HCT116 (cell line): ENCODE measurements around the gene FMO5. TPM values are rescaled to one million over a fixed set of nuclear protein-coding genes. Genes with fewer than 3 reads are reported as not detected.

Source experiments
- ATAC-seq: fragments of 200-7000 bp; cut with Tn5 transposase; 2 replicates; pipeline ENCODE4 v1.9.1; 2020; ENCODE audit warnings: mild to moderate bottlenecking, moderate library complexity
- BruUV-seq: library from RNA; stranded (reverse); fragments of 400-500 nt; replicated peaks from 2 replicates; lab custom pipeline; 2021; lab: Mats Ljungman, UMichigan
- CTCF ChIA-PET: fragments of 300-600 bp; sonication (Branson Sonifier 250); formaldehyde crosslinking; loops from one replicate; lab custom pipeline; 2021; ENCODE audit warnings: antibody characterized with exemption; lab: Charles Lee
- POLR2A ChIA-PET: fragments of 300-600, 350-600 bp; sonication (Branson Sonifier 250); formaldehyde crosslinking; loops from one replicate; lab custom pipeline; 2021; ENCODE audit warnings: antibody characterized with exemption; lab: Charles Lee
- RAD21 ChIA-PET, 2 experiments: fragments of 300-600 bp; sonication (Branson Sonifier 250); formaldehyde crosslinking; loops; one replicate each; lab custom pipeline; 2023; ENCODE audit warnings: low total read pairs in 2 of 2; ENCODE audit not compliant: uncharacterized antibody in 2 of 2, unreplicated experiment in 2 of 2, low non-redundant PET in 1 of 2; lab: Charles Lee
- DNase-seq: peaks from one replicate; pipeline ENCODE4 v3.0.0-alpha.2; 2010; ENCODE audit warnings: low read depth, low spot score
- H2AFZ ChIP-seq: fragments of 200-600 bp; shearing (Covaris generic), sonication (generic); 2 replicates; pipeline ENCODE4 v1.6.1; 2017; ENCODE audit warnings: low read depth, mixed run types, mixed read lengths, antibody characterized with exemption, low read length; ENCODE audit not compliant: poor library complexity, severe bottlenecking
- H3K27ac ChIP-seq: 2 replicates; pipeline ENCODE4 v1.5.1; 2012; ENCODE audit warnings: low read depth, low read length
- H3K27me3 ChIP-seq: fragments of 200-600 bp; sonication (generic); 2 replicates; pipeline ENCODE4 v1.6.1; 2016; ENCODE audit warnings: mixed run types, low read length, mixed read lengths; ENCODE audit not compliant: insufficient read depth
- H3K36me3 ChIP-seq, 2 experiments: fragments of 200-500 bp in 1 of 2; fragments of 200-600 bp in 1 of 2; sonication (Bioruptor generic) in 1 of 2; sonication (generic) in 1 of 2; 2 replicates each; pipeline versions ENCODE4 v1.5.1 to v1.6.1; 2014 to 2016; ENCODE audit warnings: low read length in 2 of 2, inconsistent platforms in 1 of 2, mixed read lengths in 1 of 2, mixed run types in 1 of 2; ENCODE audit not compliant: insufficient read depth in 2 of 2, control insufficient read depth in 1 of 2
- H3K4me1 ChIP-seq, 2 experiments: fragments of 200-600 bp in 1 of 2; sonication (generic) in 1 of 2; 2 replicates each; pipeline versions ENCODE4 v1.5.1 to v1.6.1; 2012 to 2017; ENCODE audit warnings: low read length in 2 of 2, inconsistent platforms in 1 of 2, mild to moderate bottlenecking in 1 of 2, mixed read lengths in 1 of 2, mixed run types in 1 of 2, moderate library complexity in 1 of 2; ENCODE audit not compliant: insufficient read depth in 2 of 2, control insufficient read depth in 1 of 2
- H3K4me2 ChIP-seq: fragments of 200-600 bp; sonication (generic); 2 replicates; pipeline ENCODE4 v1.6.1; 2017; ENCODE audit warnings: mixed run types, low read length, mixed read lengths
- H3K4me3 ChIP-seq, 2 experiments: fragments of 200-600 bp in 1 of 2; sonication (generic) in 1 of 2; replicated peaks in 1 of 2; 2 replicates each; pipeline ENCODE4 v1.5.1; 2011 to 2016; ENCODE audit warnings: low read length in 2 of 2, control low read depth in 1 of 2, low read depth in 1 of 2, mild to moderate bottlenecking in 1 of 2, mixed read lengths in 1 of 2, mixed run types in 1 of 2
- H3K79me2 ChIP-seq: fragments of 200-600 bp; sonication (generic); 2 replicates; pipeline ENCODE4 v1.6.1; 2017; ENCODE audit warnings: mild to moderate bottlenecking, mixed run types, low read length, moderate library complexity, mixed read lengths; ENCODE audit not compliant: insufficient read depth
- H3K9ac ChIP-seq: fragments of 200-600 bp; sonication (generic); 2 replicates; pipeline ENCODE4 v1.6.1; 2016; ENCODE audit warnings: low read length, mixed read lengths
- H3K9me2 ChIP-seq: fragments of 200-600 bp; sonication (generic), shearing (Covaris generic); 2 replicates; pipeline ENCODE4 v1.6.1; 2017; ENCODE audit warnings: mixed run types, mild to moderate bottlenecking, moderate library complexity; ENCODE audit not compliant: insufficient read depth
- H3K9me3 ChIP-seq, 2 experiments: fragments of 200-500 bp in 1 of 2; fragments of 200-600 bp in 1 of 2; sonication (Bioruptor generic) in 1 of 2; sonication (generic) in 1 of 2; 2 replicates each; pipeline ENCODE4 v1.6.1; 2014 to 2017; ENCODE audit warnings: low read length in 2 of 2, mixed read lengths in 2 of 2, inconsistent platforms in 1 of 2, low read depth in 1 of 2, mild to moderate bottlenecking in 1 of 2, mixed run types in 1 of 2, moderate library complexity in 1 of 2; ENCODE audit not compliant: control insufficient read depth in 1 of 2, insufficient read depth in 1 of 2
- H4K20me1 ChIP-seq: fragments of 200-600 bp; sonication (generic), shearing (Covaris generic); 2 replicates; pipeline ENCODE4 v1.6.1; 2017; ENCODE audit warnings: mixed run types, mild to moderate bottlenecking, moderate library complexity; ENCODE audit not compliant: insufficient read depth
- ELF1 ChIP-seq: IDR thresholded peaks from 2 replicates; pipeline ENCODE4 v1.6.1; 2012; ENCODE audit warnings: low read depth, borderline replicate concordance
- POLR2AphosphoS5 ChIP-seq: IDR thresholded peaks from 2 replicates; pipeline ENCODE4 v1.6.1; 2011; ENCODE audit warnings: mild to moderate bottlenecking, low read depth, low read length, moderate library complexity
- YY1 ChIP-seq: IDR thresholded peaks from 2 replicates; pipeline ENCODE4 v1.6.1; 2011; ENCODE audit warnings: low read length, low read depth, moderate library complexity, mild to moderate bottlenecking; ENCODE audit not compliant: insufficient replicate concordance; ENCODE audit errors: extremely low read depth
- ZNF274 ChIP-seq: fragments of 200-500 bp; sonication (Bioruptor generic); IDR thresholded peaks from 2 replicates; pipeline ENCODE4 v1.6.1; 2014; ENCODE audit warnings: mild to moderate bottlenecking, low read depth, low read length, inconsistent platforms
- intact Hi-C: fragments of 100-400 bp; cut with micrococcal nuclease; formaldehyde crosslinking; loops from 2 replicates; pipeline ENCODE4 v1.10.0; 2022
- total RNA-seq: library from RNA; stranded (reverse); gene quantifications from one replicate; pipeline ENCODE4 v1.2.1, GENCODE V29; 2021; ENCODE audit not compliant: unreplicated experiment
- TF ChIP-seq, protein P1 (sequence below): IDR thresholded peaks from 2 replicates; pipeline ENCODE4 v1.6.1; 2012
- TF ChIP-seq, protein P2 (sequence below), 3 experiments: fragments of 200-600 bp in 1 of 3; sonication (generic) in 1 of 3; IDR thresholded peaks in 2 of 3; conservative IDR thresholded peaks in 1 of 3; 2 replicates each; pipeline ENCODE4 v1.5.1; 2012 to 2017; ENCODE audit warnings: low read depth in 2 of 3, low read length in 2 of 3, antibody characterized with exemption in 1 of 3, borderline replicate concordance in 1 of 3, control low read depth in 1 of 3, mild to moderate bottlenecking in 1 of 3, mixed read lengths in 1 of 3, mixed run types in 1 of 3, moderate library complexity in 1 of 3; ENCODE audit not compliant: insufficient read depth in 1 of 3
- TF ChIP-seq, protein P3 (sequence below): IDR thresholded peaks from 2 replicates; pipeline ENCODE4 v1.6.1; 2012; ENCODE audit warnings: low read depth

FMO5 gene
- total RNA-seq, 1 experiment from 2014 or later, result 0.27 TPM

DNA sequence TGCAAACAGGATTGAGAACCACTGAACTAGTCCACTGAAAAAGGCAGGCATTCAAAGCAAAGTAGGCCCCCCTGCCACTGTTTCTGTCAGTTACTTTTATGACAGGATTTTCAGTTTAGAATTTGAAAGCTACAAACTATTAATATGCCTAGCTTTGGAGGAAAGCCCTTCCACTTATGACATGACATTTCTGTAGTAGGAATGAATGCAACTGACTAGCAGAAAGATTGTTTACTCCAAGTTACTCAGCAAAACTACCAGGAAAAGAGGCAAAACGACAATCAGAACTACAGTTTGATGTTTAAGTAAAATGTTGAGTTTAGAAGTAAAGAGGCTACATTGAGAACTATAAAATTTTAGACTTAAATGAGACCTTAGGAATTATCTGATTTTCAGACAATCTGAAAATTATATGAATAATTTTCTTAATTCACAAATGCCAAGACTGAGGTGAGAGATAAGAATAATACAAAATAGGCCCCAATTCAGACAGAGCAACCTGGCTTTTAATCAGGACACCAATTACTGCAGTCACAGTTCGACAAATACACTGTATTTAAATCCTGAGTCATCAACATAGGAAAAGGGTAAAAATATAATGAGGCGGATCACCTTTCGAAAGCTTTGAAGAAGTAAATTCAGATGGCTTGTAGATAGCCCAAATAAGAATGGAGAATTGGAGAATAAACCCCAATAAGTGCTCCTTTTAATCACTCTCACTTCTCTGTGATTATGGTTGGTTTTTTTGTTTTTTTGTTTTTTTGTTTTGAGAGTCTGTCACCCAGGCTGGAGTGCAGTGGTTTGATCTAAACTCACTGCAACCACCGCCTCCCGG is 55.1 kb downstream of the FMO5 start:
- ChIA-PET RAD21 (no interaction called here), POLR2A (no interaction called here), CTCF (interaction anchor here (1.0 kb wide), 1 partner anchor 72 kb away, joined by 4 read pairs; the partner anchor contains the start of gene CHD1L)
- peaks cover 0 to 3% of the 10 kb centered on the region in 2 experiments; a peak in 1 of 4 replicates for H3K36me3 ChIP-seq
- peaks cover 30 to 58% of the 10 kb centered on the region in 2 experiments for H3K4me1 ChIP-seq
- H3K4me3 ChIP-seq, result no peak overlapping the region
- H3K9ac ChIP-seq, result no peak overlapping the region
- peak overlapping the region; percentile 77 for H3K4me2 ChIP-seq
- no peaks in the 10 kb centered on the region for H3K27me3 ChIP-seq
- BruUV-seq, result no TSS peak
- peaks cover 52% of the 10 kb centered on the region for H3K79me2 ChIP-seq
- H3K9me2 ChIP-seq, result no peaks in the 10 kb centered on the region
- H3K9me3 ChIP-seq, result no peaks in the 10 kb centered on the region
- TF ChIP-seq YY1, result no peak
- no peak for TF ChIP-seq ZNF274
- TF ChIP-seq ELF1, result no peak
- TF ChIP-seq, protein P1, sequence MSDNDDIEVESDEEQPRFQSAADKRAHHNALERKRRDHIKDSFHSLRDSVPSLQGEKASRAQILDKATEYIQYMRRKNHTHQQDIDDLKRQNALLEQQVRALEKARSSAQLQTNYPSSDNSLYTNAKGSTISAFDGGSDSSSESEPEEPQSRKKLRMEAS, result no peak
- no peak for TF ChIP-seq POLR2AphosphoS5
- H4K20me1 ChIP-seq, result peaks cover 2% of the 10 kb centered on the region; the same call in 1 of the 2 replicates
- no peak overlapping the region for H2AFZ ChIP-seq
- ATAC-seq (no peak), DNase-seq (no peak)
- intact Hi-C loops, result no loop called here
- no peak overlapping the region for H3K27ac ChIP-seq

DNA sequence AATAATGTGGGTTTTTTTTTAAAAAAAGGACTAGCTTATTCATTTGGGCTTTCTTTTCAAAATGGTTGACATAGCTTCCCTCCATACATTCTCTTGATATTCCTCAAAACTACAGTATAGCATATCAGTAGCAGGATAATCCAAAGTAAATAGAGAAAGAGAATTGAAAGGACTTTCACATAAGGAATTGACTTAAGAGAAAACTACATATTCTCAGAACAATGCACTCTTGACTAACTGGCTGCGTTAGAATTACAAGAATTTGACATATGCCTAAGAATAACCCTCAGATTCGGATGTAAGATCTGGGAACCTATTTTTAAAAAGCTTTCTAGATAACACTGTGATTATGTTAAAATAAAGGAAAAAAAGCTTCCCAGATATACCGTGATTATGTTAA is 56.0 kb downstream of the FMO5 start:
- no peak overlapping the region for H2AFZ ChIP-seq
- ATAC-seq (no peak), DNase-seq (no peak)
- CTCF ChIA-PET, result no interaction called here
- TF ChIP-seq ELF1, result no peak
- TF ChIP-seq, protein P2, sequence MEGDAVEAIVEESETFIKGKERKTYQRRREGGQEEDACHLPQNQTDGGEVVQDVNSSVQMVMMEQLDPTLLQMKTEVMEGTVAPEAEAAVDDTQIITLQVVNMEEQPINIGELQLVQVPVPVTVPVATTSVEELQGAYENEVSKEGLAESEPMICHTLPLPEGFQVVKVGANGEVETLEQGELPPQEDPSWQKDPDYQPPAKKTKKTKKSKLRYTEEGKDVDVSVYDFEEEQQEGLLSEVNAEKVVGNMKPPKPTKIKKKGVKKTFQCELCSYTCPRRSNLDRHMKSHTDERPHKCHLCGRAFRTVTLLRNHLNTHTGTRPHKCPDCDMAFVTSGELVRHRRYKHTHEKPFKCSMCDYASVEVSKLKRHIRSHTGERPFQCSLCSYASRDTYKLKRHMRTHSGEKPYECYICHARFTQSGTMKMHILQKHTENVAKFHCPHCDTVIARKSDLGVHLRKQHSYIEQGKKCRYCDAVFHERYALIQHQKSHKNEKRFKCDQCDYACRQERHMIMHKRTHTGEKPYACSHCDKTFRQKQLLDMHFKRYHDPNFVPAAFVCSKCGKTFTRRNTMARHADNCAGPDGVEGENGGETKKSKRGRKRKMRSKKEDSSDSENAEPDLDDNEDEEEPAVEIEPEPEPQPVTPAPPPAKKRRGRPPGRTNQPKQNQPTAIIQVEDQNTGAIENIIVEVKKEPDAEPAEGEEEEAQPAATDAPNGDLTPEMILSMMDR (IDR thresholded peaks at IDR 0.05 in 2 of 3, conservative IDR thresholded peaks at IDR 0.05 in 1 of 3; ENCODE audit: borderline replicate concordance in 1 of 3, insufficient read depth in 1 of 3, low read depth in 2 of 3, low read length in 2 of 3), result no peak
- TF ChIP-seq, protein P3, sequence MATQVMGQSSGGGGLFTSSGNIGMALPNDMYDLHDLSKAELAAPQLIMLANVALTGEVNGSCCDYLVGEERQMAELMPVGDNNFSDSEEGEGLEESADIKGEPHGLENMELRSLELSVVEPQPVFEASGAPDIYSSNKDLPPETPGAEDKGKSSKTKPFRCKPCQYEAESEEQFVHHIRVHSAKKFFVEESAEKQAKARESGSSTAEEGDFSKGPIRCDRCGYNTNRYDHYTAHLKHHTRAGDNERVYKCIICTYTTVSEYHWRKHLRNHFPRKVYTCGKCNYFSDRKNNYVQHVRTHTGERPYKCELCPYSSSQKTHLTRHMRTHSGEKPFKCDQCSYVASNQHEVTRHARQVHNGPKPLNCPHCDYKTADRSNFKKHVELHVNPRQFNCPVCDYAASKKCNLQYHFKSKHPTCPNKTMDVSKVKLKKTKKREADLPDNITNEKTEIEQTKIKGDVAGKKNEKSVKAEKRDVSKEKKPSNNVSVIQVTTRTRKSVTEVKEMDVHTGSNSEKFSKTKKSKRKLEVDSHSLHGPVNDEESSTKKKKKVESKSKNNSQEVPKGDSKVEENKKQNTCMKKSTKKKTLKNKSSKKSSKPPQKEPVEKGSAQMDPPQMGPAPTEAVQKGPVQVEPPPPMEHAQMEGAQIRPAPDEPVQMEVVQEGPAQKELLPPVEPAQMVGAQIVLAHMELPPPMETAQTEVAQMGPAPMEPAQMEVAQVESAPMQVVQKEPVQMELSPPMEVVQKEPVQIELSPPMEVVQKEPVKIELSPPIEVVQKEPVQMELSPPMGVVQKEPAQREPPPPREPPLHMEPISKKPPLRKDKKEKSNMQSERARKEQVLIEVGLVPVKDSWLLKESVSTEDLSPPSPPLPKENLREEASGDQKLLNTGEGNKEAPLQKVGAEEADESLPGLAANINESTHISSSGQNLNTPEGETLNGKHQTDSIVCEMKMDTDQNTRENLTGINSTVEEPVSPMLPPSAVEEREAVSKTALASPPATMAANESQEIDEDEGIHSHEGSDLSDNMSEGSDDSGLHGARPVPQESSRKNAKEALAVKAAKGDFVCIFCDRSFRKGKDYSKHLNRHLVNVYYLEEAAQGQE, result no peak
- no peaks in the 10 kb centered on the region for H3K9me3 ChIP-seq
- H3K79me2 ChIP-seq, result peaks cover 52% of the 10 kb centered on the region
- intact Hi-C loops, result no loop called here
- peaks cover 2% of the 10 kb centered on the region; the same call in 1 of the 2 replicates for H4K20me1 ChIP-seq
- RAD21 ChIA-PET, result no interaction called here
- H3K4me2 ChIP-seq, result peak overlapping the region; percentile 75; the same call in 1 of the 2 replicates
- no peak overlapping the region for H3K9ac ChIP-seq
- no peak overlapping the region for H3K27ac ChIP-seq
- BruUV-seq, result no TSS peak
- H3K36me3 ChIP-seq, result peaks cover 3 to 5% of the 10 kb centered on the region in 2 experiments; a peak in 1 of 4 replicates
- H3K4me3 ChIP-seq, result no peak overlapping the region
- no peaks in the 10 kb centered on the region for H3K27me3 ChIP-seq
- H3K4me1 ChIP-seq, result peaks cover 30 to 58% of the 10 kb centered on the region in 2 experiments
- POLR2A ChIA-PET, result no interaction called here
- H3K9me2 ChIP-seq, result no peaks in the 10 kb centered on the region
